ENCODE results near the gene DACT2. TPM values are rescaled to one million over a fixed set of nuclear protein-coding genes. Genes with fewer than 3 reads are reported as not detected.

Gene DACT2
- total and polyA plus RNA-seq, 4 donors = 0.25 to 2.8 (median 0.88) TPM

- no peak for TF ChIP-seq REST (IDR thresholded peaks at IDR 0.05)
- TF ChIP-seq EGR1 (IDR thresholded peaks at IDR 0.05; ENCODE audit: low read depth in 2 of 2) = no peak
- TF ChIP-seq TAF1 (conservative IDR thresholded peaks at IDR 0.05) = no peak
- no peak for TF ChIP-seq HNF4G (IDR thresholded peaks at IDR 0.05)
- TF ChIP-seq MAX (IDR thresholded peaks at IDR 0.05) = no peak
Measured at GRCh38 chr6:168338777-168339176, 19.2 kb upstream of the DACT2 start (continued).

- no peaks in the 10 kb centered on the region for H3K27me3 ChIP-seq (ENCODE audit: control insufficient read depth in 4 of 4, insufficient read depth in 4 of 4, low read length in 3 of 4)
- 54% methylated on average over 4 of the region's 4 CpGs for WGBS
- no peaks in the 10 kb centered on the region for H3K36me3 ChIP-seq (ENCODE audit: control insufficient read depth in 4 of 4, insufficient read depth in 3 of 4, low read depth in 1 of 4, low read length in 3 of 4)
- no peak overlapping the region for H3K9ac ChIP-seq (ENCODE audit: low read depth in 1 of 2, low read length in 2 of 2)
- TF ChIP-seq HNF4A (conservative IDR thresholded peaks at IDR 0.05) = no peak
- TF ChIP-seq JUND (IDR thresholded peaks at IDR 0.05) = no peak
- TF ChIP-seq FOXA1 (IDR thresholded peaks at IDR 0.05) = no peak
- no peak for TF ChIP-seq ZBTB33 (IDR thresholded peaks at IDR 0.05)
- TF ChIP-seq REST (IDR thresholded peaks at IDR 0.05) = no peak
- no peak for TF ChIP-seq HNF4G (IDR thresholded peaks at IDR 0.05)
- no peak for TF ChIP-seq ATF3 (IDR thresholded peaks at IDR 0.05)
- TF ChIP-seq SP1 (IDR thresholded peaks at IDR 0.05) = no peak
- no peak for TF ChIP-seq RXRA (IDR thresholded peaks at IDR 0.05)
- TF ChIP-seq EGR1 (IDR thresholded peaks at IDR 0.05; ENCODE audit: low read depth in 2 of 2) = no peak
- no peak for TF ChIP-seq CTCF (IDR thresholded peaks at IDR 0.05; ENCODE audit: low read depth, low read length, missing input control)
- no peak for TF ChIP-seq YY1 (IDR thresholded peaks at IDR 0.05)
- H3K4me3 ChIP-seq (ENCODE audit: low read depth in 1 of 3, low read length in 3 of 3) = no peak overlapping the region
- no peaks in the 10 kb centered on the region for H3K4me1 ChIP-seq (ENCODE audit: control insufficient read depth in 4 of 4, insufficient read depth in 4 of 4, low read length in 3 of 4)
- H3K27ac ChIP-seq (ENCODE audit: low read depth in 1 of 2, low read length in 2 of 2) = no peak overlapping the region
- no peak for DNase-seq (ENCODE audit: low spot score)
- no peaks in the 10 kb centered on the region for H3K9me3 ChIP-seq (ENCODE audit: control insufficient read depth in 4 of 4, low read length in 3 of 4)
Measured at GRCh38 chr6:168336967-168337366, 17.4 kb upstream of the DACT2 start.

Data from liver (tissue), 9 donors.